22Rv1 (cell line): ENCODE measurements around the gene PLXNB2.

Source experiments
- H3K27ac ChIP-seq: fragments of 450-650 bp; 2 replicates; pipeline ENCODE4 v1.5.1; 2017
- CTCF ChIP-seq: fragments of 450-650 bp; IDR thresholded peaks from 2 replicates; pipeline ENCODE4 v1.5.1; 2017; ENCODE audit warnings: mild to moderate bottlenecking
- ZFX ChIP-seq: fragments of 450-650 bp; IDR thresholded peaks from 2 replicates; pipeline ENCODE4 v1.6.1; 2017; ENCODE audit warnings: antibody characterized with exemption, borderline replicate concordance

Gene PLXNB2

DNA sequence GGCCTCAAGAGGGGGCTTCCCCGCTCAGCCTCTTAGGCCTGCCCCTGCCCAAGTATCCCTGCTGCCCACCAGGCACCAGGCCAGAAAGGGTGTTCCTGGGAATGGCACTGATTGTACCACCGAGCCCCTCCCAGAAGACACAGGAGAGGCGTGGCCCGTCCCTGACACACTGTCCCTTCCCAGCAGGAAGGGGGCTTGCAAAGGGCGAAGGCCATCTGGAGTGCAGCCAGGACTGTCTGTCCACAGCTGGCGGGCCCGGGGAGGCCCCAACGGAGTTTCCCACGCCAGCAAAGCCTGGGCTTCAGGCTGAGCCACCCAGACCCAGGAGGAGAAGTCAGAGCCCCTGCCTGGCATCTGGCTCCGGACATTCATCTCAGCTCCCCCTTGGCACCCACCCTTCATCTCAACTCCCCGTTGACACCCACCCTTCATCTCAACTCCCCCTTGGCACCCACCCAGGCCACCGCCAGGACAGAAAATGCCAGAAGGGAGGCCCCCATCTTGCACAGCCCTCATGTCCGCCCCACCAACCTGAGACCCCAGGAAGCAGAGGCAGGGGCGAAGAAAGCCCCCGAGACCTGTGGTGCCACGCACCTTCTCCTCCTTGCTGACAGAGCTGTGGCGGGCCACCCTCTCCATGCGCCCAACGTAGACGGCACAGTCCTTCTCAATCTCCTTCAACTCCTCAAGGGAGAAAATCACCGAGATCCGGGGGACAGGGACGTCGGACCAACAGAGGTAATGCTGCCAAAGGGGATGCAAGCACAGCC, 82.1 kb downstream of the PLXNB2 start:
- TF ChIP-seq CTCF (no peak), ZFX (no peak)
- H3K27ac ChIP-seq = no peak overlapping the region
